IPS-20b (cell line): Measurements from ENCODE around the gene RAB30.
"Not testable (repeated sequence)": the region's sequence is repeated elsewhere in the genome, so short reads cannot be mapped to it uniquely, and the experiment has no call there.

Experiments
- H3K27ac ChIP-seq: one replicate; pipeline ENCODE4 v1.5.1; 2013; ENCODE audit warnings: low read length
- H3K27me3 ChIP-seq: 2 replicates; pipeline ENCODE4 v1.6.1; 2013; ENCODE audit warnings: mild to moderate bottlenecking, low read length, inconsistent platforms; ENCODE audit not compliant: insufficient read depth
- H3K36me3 ChIP-seq: 2 replicates; pipeline ENCODE4 v1.6.1; 2013; ENCODE audit warnings: low read depth, mild to moderate bottlenecking, inconsistent platforms, low read length, moderate library complexity; ENCODE audit not compliant: insufficient read depth
- H3K4me1 ChIP-seq: 2 replicates; pipeline ENCODE4 v1.6.1; 2013; ENCODE audit warnings: mild to moderate bottlenecking, control low read depth, inconsistent platforms, low read length, moderate library complexity; ENCODE audit not compliant: insufficient read depth
- H3K4me3 ChIP-seq: 2 replicates; pipeline ENCODE4 v1.5.1; 2013; ENCODE audit warnings: mild to moderate bottlenecking, low read length, inconsistent platforms
- H3K9ac ChIP-seq: 2 replicates; pipeline ENCODE4 v1.6.1; 2013; ENCODE audit warnings: low read depth, mild to moderate bottlenecking, inconsistent platforms, low read length, moderate library complexity
- H3K9me3 ChIP-seq: 2 replicates; pipeline ENCODE4 v1.6.1; 2013; ENCODE audit warnings: mild to moderate bottlenecking, low read depth, low read length, inconsistent platforms; ENCODE audit not compliant: insufficient read depth

RAB30 gene

DNA sequence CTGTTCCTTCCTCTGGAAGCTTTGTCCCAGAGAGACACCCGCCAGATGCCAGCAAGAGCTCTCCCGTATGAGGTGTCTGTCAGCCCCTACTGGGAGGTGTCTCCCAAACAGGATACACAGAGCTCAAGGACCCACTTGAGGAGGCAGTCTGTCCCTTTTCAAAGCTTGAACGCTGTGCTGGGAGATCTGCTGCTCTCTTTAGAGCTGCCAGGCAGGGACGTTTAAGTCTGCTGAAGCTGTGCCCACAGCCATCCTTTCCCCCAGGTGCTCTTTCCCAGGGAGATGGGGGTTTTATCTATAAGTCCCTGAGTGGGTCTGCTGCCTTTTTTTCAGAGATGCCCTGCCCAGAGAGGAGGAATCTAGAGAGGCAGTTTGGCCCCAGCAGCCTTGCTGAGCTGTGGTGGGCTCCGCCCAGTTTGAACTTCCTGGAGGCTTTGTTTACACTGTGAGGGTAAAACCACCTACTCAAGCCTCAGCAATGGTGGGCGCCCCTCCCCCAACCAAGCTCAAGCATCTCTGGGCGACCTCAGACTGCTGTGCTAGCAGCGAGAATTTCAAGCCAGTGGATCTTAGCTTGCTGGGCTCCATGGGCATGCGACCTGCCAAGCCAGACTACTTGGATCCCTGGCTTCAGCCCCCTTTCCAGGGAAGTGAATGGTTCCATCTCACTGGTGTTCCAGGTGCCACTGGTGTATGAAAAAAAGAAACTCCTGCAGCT lies 115.8 kb downstream of the RAB30 start:
- H3K36me3 ChIP-seq, H3K27me3 ChIP-seq, H3K4me1 ChIP-seq, H3K9me3 ChIP-seq: not testable (repeated sequence)
- Histone ChIP-seq H3K9ac (peak overlapping the region; percentile 48; the same call in 1 of the 2 replicates), H3K27ac (peak overlapping the region; percentile 71), H3K4me3 (peak overlapping the region; percentile 38)

DNA sequence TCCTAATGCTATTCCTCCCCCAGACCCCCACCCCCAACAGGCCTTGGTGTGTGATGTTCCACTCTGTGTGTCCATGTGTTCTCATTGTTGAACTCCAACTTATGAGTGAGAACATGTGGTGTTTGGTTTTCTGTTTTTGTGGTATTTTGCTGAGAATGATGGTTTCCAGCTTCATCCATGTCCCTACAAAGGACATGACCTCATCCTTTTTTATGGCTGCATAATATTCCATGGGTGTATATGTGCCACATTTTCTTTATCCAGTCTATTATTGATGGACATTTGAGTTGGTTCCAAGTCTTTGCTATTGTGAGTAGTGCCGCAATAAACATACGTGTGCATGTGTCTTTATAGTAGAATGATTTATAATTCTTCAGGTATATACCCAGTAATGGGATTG lies 121.2 kb downstream of the RAB30 start:
- H3K36me3 ChIP-seq, H3K9me3 ChIP-seq, H3K27me3 ChIP-seq, H3K27ac ChIP-seq, H3K9ac ChIP-seq, H3K4me1 ChIP-seq, H3K4me3 ChIP-seq: not testable (repeated sequence)

DNA sequence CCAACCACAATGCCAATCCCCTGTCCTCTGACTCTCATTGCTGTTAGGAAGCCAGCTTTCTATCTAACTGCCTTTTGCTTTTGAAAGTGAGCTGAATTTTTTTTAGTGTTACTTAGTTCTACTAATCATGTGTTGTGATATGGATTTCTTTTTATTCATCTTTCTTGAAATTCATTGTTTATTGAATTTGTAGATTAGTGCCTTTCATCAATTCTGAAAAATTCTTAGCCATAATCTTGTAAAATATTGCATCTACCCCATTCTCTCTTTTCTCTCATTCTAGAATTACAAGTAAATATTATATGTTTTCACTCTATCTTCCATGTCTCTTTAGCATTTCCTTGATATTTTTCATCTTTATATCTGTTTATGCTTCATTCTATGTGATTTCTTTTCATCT lies 122.3 kb downstream of the RAB30 start:
- H3K27me3 ChIP-seq, result no peaks in the 10 kb centered on the region
- H3K36me3 ChIP-seq, result no peaks in the 10 kb centered on the region
- no peaks in the 10 kb centered on the region for H3K9me3 ChIP-seq
- no peaks in the 10 kb centered on the region for H3K4me1 ChIP-seq
- no peak overlapping the region for H3K9ac ChIP-seq
- no peak overlapping the region for H3K27ac ChIP-seq
- no peak overlapping the region for H3K4me3 ChIP-seq

DNA sequence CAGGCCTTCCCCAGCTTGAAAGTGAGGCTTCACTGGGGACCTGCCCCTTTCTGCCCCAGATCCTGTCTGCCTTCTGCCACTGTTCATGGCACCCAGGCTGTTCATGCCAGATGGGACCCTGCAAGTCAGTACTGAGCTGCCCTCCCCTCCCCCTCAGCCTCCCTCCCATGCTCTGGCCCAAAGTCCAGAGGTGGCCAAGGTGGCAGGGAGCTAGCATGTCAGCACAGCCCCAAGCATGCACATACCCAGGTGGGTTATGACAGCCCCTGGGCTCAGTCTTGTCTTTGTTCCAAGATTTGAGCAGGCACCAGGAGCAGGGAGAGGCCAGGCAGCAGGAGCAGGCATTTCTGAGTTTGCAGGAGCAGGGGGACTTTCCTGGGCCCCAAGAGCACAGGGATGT lies 126.0 kb downstream of the RAB30 start:
- Histone ChIP-seq H3K4me3 (no peak overlapping the region), H3K27me3 (no peaks in the 10 kb centered on the region), H3K9me3 (no peaks in the 10 kb centered on the region), H3K4me1 (no peaks in the 10 kb centered on the region), H3K27ac (no peak overlapping the region), H3K36me3 (no peaks in the 10 kb centered on the region), H3K9ac (no peak overlapping the region)

DNA sequence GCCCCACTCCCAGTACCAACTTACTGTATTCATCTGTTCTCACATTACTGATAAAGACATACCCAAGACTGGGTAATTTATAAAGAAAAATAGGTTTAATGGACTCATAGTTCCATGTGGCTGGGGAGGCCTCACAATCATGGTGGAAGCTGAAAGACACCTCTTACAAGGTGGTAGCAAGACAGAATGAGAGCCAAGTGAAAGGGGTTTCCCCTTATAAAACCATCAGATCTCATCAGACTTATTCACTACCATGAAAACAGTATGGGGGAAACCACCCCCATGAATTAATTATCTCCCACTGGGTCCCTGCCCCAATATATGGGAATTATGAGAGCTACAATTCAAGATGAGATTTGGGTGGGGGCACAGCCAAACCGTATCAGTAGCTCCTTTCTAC lies 126.7 kb downstream of the RAB30 start:
- not testable (repeated sequence) for H3K9me3 ChIP-seq, H3K27me3 ChIP-seq, H3K4me3 ChIP-seq, H3K4me1 ChIP-seq, H3K36me3 ChIP-seq, H3K27ac ChIP-seq, H3K9ac ChIP-seq

DNA sequence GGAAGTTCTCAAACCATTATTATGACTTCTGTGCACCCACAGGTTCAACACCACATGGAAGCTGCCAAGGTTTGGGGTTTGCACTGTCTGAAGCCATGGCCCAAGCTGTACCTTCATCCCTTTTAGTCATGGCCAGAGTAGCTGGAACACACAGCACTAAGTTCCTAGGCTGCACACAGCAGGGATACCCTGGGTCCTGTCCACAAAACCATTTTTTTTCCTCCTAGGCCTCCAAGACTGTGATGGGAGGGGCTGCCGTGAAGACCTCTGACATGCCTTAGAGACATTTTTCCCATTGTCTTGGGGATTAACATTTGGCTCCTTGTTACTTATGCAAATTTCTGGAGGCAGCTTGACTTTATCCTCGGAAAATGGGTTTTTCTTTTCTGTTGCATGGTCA lies 127.5 kb downstream of the RAB30 start:
- H3K9ac ChIP-seq, result no peak overlapping the region
- H3K4me1 ChIP-seq, result no peaks in the 10 kb centered on the region
- H3K36me3 ChIP-seq, result no peaks in the 10 kb centered on the region
- no peaks in the 10 kb centered on the region for H3K9me3 ChIP-seq
- no peak overlapping the region for H3K27ac ChIP-seq
- no peaks in the 10 kb centered on the region for H3K27me3 ChIP-seq
- H3K4me3 ChIP-seq, result no peak overlapping the region

DNA sequence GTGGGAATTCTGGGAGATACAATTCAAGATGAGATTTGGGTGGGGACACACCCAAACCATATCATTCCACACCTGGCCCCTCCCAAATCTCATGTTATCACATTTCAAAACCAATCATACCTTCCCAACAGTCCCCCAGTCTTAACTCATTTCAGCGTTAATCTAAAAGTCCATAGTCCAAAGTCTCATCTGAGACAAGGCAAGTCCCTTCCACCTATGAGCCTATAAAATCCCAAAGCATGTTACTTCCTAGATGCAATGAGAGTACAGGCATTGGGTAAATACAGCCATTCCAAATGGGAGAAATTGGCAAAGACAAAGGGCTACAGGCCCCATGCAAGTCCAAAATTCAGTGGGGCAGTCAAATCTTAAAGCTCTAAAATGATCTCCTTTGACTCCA lies 128.3 kb downstream of the RAB30 start:
- H3K27ac ChIP-seq, H3K36me3 ChIP-seq, H3K9me3 ChIP-seq, H3K9ac ChIP-seq, H3K4me3 ChIP-seq, H3K27me3 ChIP-seq, H3K4me1 ChIP-seq: not testable (repeated sequence)

DNA sequence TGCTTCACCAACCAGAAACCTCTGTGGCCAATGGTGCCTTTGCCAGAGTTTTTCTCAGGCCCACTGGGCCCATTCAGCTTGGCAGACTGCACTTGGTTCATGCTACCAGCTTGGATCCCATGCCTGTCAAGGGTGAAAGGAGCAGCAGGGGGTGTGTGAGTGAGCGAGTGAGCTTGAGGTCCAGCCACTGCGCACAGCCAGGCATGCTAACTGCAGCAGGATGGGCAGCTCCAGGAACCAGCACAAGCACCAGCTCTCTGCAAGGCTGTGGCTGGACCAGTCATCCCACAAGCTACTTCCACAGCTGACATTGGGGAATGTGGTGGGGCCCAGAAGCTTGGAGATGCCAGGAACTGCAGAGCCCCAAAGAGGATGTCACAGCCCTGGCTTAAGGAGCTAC lies 129.3 kb downstream of the RAB30 start:
- Histone ChIP-seq H3K4me1 (no peaks in the 10 kb centered on the region), H3K27ac (no peak overlapping the region), H3K9ac (no peak overlapping the region), H3K4me3 (no peak overlapping the region), H3K36me3 (no peaks in the 10 kb centered on the region), H3K27me3 (no peaks in the 10 kb centered on the region), H3K9me3 (no peaks in the 10 kb centered on the region)

DNA sequence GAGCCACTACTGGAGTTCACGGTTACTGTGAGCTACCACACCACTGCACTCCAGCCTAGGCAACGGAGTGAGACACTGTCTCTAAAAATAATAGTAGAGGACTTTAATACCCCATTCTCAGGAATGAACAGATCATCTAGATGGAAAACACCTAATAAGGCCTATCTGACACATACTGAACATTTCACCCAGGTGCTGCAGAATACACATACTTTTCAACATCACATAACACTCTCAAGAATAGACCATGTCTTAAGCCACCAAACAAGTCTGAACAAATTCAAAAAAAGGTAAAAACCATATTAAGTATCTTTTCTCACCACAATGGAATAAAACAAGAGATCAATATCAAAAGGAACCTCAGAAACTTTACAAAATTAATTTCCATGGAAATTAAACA lies 132.2 kb downstream of the RAB30 start:
- Histone ChIP-seq H3K9ac (no peak overlapping the region), H3K9me3 (no peaks in the 10 kb centered on the region), H3K4me1 (no peaks in the 10 kb centered on the region), H3K27ac (no peak overlapping the region), H3K36me3 (peaks cover 11% of the 10 kb centered on the region), H3K4me3 (no peak overlapping the region), H3K27me3 (no peaks in the 10 kb centered on the region)

DNA sequence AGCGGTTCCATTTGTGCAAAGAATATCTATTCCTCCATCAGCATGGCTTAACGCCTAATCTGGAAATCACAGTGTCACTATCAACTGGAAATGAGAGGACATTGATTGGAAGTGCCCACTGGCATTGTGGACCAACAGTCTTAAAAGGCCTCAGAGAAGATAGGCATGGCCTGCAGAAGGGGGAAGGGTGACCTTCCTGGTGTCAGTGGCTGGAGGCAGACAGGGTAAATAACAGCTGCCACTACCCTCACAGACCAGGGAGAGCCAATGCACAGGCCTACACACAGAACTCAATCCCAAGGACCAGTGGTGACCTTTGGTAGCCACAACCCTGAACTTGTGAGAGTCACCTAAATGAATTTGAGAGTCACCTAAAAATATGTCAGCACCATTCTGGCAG lies 134.1 kb downstream of the RAB30 start:
- Histone ChIP-seq H3K27ac (no peak overlapping the region), H3K4me1 (no peaks in the 10 kb centered on the region), H3K9me3 (no peaks in the 10 kb centered on the region), H3K36me3 (peaks cover 29% of the 10 kb centered on the region), H3K4me3 (no peak overlapping the region), H3K9ac (no peak overlapping the region), H3K27me3 (no peaks in the 10 kb centered on the region)

DNA sequence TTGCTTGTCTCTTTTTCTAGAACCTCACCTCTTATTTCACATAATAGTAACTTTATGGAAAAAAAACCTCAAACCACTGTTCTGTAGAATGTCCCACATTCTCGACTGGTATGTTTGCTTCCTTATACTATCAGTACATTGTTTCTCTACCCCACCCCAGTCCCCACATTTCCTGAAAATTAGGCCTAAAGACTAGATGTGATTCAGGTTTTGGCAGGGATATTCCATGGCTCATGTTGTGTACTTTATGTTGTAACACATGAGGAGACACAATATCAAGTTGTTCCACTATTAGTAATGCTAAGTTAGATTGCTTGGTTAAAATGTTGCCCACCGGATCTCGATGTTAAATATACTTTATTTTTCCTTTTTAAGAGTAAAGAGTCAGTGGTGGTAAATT lies 135.4 kb downstream of the RAB30 start:
- H3K4me3 ChIP-seq, result no peak overlapping the region
- H3K9me3 ChIP-seq, result no peaks in the 10 kb centered on the region
- H3K36me3 ChIP-seq, result peaks cover 42% of the 10 kb centered on the region
- H3K9ac ChIP-seq, result no peak overlapping the region
- no peaks in the 10 kb centered on the region for H3K27me3 ChIP-seq
- H3K4me1 ChIP-seq, result no peaks in the 10 kb centered on the region
- H3K27ac ChIP-seq, result no peak overlapping the region

DNA sequence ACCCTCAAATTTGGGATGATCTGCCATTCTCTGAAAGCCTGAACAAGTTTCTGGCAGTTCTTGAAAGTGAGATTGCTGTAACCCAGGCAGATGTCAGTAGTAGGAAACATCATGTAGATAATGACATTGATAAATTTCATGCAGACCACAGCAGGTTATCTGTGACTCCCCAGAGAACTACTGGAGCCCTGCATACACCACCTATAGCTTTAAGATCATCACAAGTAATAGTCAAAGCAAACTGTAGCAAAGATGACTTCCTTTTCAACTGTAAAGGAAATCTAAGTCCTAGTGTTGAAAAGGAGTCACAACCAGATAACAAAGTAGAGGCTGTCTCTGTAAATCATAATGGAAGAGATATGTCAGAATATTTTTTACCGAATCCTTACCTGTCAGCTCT lies 139.1 kb downstream of the RAB30 start:
- Histone ChIP-seq H3K4me3 (no peak overlapping the region), H3K36me3 (peaks cover 60% of the 10 kb centered on the region), H3K27me3 (no peaks in the 10 kb centered on the region), H3K9me3 (no peaks in the 10 kb centered on the region), H3K4me1 (no peaks in the 10 kb centered on the region), H3K27ac (no peak overlapping the region), H3K9ac (no peak overlapping the region)
